GM18505 (cell line): ENCODE results near the gene ACTG1.

Experiments used
- ATAC-seq: cut with Tn5 transposase; IDR thresholded peaks from one replicate; pipeline ENCODE4 v1.9.1; 2021; ENCODE audit not compliant: unreplicated experiment
- POLR2A ChIP-seq: IDR thresholded peaks from 4 replicates; pipeline ENCODE4 v1.6.1; 2011; ENCODE audit warnings: borderline replicate concordance; ENCODE audit not compliant: insufficient read depth, insufficient read length; ENCODE audit errors: extremely low read depth

Gene ACTG1

DNA sequence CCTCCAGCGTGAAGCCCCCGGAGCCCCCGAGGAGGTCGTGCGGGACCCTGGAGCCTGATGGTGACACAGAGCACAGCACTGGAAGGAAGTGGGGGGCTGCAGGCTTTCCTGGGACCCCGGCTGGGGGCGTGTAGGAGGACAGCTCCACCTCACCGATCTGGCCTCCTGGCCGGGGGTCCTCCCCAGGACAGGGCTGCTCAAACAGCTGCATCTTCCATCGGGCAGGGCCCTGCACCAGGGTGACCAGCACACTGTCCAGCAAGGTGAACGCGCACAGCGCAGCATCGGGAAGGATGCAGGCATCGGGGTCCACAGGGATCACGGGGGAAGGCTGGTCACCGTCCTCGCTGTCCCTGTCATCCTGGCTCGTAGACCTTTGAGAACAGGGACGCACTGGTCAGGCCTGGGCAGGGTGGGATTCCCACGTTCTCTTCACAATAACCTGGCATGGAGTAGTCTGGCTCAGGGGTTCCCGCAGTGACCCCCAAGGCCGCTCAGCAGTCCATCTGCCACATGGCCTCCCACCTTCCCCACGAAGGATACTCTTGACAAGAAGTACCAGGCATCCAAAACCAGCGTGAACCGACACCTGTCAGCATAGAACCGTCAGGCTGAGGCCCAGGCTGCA lies 38.3 kb upstream of the ACTG1 start:
- TF ChIP-seq POLR2A = no peak

DNA sequence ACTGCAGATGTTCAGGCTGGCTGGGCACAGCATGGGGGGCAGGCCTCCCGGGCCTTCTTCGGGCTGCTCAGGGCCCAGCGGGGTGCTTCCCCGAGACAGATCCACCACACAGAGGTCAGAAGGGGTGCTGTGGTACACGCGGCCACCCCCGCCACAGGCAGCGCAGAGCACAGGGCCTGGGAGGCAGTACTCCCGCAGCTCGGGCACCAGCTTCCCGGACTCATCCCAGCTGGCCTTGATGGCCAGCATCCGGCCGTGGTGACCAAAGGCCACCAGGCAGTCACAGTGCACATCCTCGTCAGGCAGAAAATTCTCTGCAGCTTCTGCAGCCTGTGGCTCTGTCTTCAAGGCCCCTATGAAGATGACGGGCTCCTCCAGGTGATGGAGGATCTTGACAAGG lies 37.7 kb upstream of the ACTG1 start:
- ATAC-seq = no peak
- TF ChIP-seq POLR2A = no peak

More for the DNA sequence above, 38.3 kb upstream of the ACTG1 start:
- no peak for ATAC-seq

- ATAC-seq = no peak
- TF ChIP-seq POLR2A = no peak
These were observed 37.2 kb upstream of the ACTG1 start for GRCh38 chr17:81549826-81550225.

- ATAC-seq = no peak
- no peak for TF ChIP-seq POLR2A
These were observed 36.5 kb upstream of the ACTG1 start for GRCh38 chr17:81549031-81549557.

DNA sequence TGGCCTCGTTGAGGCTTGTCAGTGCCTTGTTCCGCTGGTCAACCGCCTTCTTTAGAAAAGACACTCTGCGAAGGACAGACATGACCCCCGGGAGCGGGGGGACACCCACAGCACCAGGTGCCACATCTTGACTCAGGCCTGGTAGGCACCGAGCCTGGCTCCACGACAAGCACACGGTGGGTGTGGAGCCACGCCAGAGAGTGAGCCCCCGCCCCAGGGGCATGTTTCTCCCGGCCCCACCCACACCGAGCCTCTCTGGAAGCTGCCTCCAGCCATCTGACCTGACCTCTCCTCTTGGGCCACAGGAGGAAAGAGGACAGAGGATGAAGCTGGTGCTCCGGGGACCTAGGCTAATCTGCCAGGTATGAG lies 35.0 kb upstream of the ACTG1 start:
- no peak for TF ChIP-seq POLR2A
- no peak for ATAC-seq

DNA sequence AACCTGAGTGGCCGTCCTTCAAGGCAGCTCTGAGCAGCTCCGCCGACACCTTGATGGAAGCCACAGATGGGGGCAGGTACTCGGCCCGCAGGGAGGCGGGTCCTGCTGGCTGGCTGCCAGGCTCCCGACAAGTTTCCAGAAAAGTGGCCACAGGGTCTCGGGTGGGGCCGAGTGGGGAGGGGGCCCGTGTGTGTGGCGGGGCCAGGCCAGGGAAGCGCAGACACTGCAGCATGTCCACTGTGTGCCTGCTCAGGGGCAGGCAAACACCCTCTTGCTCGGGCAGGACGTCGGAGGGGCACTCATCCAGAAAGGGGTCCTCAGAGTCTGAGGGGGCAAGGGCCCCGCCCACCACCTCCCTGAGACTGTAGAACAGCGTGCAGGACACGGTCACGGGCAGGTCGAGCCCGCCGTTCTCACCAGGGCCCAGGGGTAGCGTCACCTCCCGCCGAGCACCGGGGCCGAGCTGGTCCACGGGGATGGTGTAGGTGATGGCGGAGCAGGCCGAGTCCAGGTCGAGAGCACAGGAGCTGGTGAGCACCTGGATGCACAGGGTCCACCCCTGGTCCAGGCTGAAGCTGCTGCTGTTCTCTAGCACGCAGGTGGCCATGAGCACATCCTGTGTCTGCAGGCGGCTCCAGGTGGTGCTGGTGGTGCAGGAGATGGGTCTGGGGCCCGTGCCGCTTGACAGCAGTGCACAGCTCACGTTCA lies 34.5 kb upstream of the ACTG1 start:
- ATAC-seq = no peak
- TF ChIP-seq POLR2A = no peak

DNA sequence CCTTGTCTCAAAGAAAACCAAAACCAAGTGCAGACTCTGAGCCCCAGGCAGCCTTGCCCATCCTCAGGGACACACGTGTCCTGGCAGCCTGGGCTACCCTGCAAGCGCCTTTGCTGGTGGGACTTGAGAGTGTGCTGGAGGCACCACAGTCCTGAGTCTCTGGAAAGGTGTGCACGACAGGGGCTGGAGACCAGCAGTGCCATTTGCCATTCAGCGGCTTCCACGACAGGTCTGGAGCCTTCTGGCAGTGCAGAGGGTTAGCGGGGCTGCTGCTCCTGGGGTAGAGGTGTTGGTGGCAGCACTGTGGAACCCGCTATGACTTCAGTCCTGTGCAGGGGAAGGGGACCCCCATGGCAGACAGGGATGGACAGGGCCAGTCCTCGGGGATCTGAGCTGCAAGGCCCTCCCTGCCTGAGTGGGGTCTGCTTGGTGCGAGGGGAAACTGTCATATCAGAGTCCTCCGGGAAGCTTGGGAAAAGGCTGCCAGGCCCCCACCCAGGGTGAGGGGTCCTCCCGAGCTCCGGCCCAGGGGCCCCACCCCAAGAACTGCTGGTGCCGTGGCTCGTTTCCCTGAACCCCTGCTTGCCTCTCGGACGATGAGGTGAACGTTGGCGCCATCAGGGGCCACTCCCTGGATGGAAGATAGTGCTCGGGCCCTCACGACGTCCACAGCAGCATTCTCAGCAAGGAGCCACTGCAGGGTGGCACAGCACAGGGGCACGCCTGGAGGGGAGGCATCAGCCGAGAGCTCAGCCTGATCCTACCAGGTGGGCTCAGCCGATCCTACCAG lies 32.8 kb upstream of the ACTG1 start:
- no peak for TF ChIP-seq POLR2A
- ATAC-seq = no peak

DNA sequence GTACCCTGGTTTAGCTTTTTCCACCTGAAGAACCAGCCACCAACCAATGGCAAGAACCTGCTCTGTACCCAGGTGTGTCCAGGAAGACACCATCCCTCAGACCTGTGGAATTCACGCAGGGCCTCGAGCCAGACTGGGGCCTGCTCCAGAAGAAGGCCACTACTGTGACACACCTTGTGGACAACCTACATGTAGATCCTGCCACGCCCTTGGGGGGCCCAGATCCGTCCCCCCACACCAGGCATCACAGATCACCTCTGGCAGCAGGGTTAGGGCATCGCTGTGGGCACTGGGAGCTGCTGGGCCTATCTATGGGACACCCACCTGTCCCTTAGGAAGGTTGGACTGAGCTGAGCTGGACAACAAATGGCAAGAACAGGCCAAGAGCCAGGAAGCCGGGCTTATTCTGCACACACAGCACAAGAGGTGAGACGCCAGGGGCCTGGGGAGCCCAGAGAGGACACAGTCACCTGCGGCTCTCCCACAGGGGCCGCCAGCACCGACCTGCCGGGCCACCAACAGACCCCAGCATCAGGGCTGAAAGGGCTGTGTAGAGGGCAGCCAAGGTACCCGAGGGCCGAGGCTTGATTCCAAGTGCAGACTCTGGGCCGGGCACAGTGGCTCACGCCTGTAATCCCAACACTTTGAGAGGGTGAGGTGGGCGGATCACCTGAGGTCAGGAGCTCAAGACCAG lies 31.8 kb upstream of the ACTG1 start:
- no peak for TF ChIP-seq POLR2A
- no peak for ATAC-seq

- no peak for TF ChIP-seq POLR2A
- ATAC-seq = no peak
These were observed 31.2 kb upstream of the ACTG1 start for GRCh38 chr17:81543756-81544155.

DNA sequence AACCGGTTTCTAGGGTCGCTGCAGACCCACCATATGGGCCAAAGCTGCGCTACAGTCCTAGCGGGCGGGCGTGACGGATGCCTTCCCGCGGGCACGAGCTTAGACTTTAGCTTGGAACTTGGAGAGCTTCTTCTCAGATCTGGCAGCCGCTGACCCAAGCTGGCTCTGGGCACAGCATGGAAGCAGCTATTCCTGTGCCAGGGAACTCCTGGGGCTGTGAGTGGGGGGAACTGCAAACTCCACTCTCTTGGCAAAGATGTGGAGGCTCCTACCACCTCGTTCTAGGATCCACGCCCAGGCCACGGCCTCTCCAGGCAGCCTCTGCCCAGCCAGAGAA lies 30.7 kb upstream of the ACTG1 start:
- TF ChIP-seq POLR2A = no peak
- no peak for ATAC-seq

GRCh38 chr17:81542431-81543338 lies 30.1 kb upstream of the ACTG1 start:
- TF ChIP-seq POLR2A = no peak
- ATAC-seq = no peak

GRCh38 chr17:81541123-81541522 lies 28.5 kb upstream of the ACTG1 start:
- no peak for ATAC-seq
- TF ChIP-seq POLR2A = no peak
